ENCODE results near the gene MTMR10. TPM values are rescaled to one million over a fixed set of nuclear protein-coding genes. Genes with fewer than 3 reads are reported as not detected.
A peak's percentile ranks its signal among the peaks of the same experiment; 100 is the strongest.

MTMR10 gene
- total and polyA plus RNA-seq, 2 experiments from 2014 or later = 8.5 to 10.0 TPM

DNA sequence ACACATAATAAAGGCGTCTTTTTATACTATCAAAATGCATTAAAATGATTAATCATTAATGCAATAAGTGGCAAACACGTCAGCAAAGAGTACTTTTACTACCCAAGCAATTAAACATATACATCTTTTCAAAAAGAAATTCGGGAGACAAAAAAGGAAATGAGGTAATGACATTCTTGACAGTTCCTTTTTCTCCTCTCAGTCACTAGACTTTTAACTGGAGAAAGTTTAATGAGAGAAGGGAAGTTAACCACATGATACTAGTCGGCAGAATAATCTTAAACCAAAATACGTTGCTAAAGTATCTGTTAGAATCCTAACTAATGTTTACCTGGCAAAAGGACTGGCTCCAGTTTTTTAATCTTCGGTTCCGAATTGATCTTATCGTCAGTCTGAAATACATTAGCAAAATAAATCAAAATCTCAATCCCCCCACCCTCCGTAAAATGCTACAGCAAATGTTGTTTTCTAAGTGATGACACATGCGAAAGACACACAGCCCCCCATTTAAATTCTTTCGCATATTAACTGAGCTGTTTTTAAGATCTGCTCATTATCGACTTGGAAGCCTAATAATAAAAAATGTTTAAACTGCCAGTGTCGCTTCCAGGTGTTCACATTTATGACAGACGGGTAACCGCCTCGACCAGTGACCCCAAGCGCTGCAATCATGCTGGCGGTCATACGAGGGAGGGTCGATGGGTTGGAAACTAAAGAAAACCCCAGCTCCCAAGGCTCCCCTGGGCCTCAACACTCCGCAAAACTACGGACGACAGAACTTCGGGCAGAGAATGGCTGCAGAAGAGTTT is 778 bp downstream of the MTMR10 start:
- Histone ChIP-seq H3K27me3 (no peaks in the 10 kb centered on the region), H3K4me1 (ENCODE audit: low read depth) (peaks cover 13% of the 10 kb centered on the region), H3K9me3 (ENCODE audit: low read depth) (no peaks in the 10 kb centered on the region), H3K27ac (peak overlapping the region; percentile 98), H3K36me3 (no peaks in the 10 kb centered on the region), H3K4me3 (peak overlapping the region; percentile 96)
- no peak for DNase-seq (ENCODE audit: low read depth in 1 of 2, low spot score in 1 of 2)
- TF ChIP-seq, protein P1, sequence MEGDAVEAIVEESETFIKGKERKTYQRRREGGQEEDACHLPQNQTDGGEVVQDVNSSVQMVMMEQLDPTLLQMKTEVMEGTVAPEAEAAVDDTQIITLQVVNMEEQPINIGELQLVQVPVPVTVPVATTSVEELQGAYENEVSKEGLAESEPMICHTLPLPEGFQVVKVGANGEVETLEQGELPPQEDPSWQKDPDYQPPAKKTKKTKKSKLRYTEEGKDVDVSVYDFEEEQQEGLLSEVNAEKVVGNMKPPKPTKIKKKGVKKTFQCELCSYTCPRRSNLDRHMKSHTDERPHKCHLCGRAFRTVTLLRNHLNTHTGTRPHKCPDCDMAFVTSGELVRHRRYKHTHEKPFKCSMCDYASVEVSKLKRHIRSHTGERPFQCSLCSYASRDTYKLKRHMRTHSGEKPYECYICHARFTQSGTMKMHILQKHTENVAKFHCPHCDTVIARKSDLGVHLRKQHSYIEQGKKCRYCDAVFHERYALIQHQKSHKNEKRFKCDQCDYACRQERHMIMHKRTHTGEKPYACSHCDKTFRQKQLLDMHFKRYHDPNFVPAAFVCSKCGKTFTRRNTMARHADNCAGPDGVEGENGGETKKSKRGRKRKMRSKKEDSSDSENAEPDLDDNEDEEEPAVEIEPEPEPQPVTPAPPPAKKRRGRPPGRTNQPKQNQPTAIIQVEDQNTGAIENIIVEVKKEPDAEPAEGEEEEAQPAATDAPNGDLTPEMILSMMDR (IDR thresholded peaks at IDR 0.05; ENCODE audit: low read depth, low read length) = no peak

DNA sequence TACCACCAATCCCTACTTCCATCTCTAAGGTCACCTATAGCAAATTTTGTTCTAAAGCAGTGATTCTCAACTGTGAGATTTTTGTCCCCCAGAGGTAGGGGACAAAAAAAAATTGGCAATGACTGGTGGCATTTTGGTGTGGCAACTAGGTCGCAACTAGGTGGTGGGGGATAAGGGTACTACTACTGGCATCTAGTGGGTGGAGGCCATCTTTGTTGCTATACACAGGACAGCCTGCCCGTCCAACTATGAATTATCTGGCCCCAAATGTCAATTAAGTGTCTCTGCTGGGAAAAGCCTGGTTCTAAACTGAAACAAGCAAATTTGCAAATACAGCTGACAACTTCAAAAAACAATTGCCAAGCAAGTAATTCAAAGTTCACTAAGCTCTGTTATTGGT is 1.4 kb downstream of the MTMR10 start:
- peak overlapping the region; percentile 96 for H3K4me3 ChIP-seq
- TF ChIP-seq, protein P1 (IDR thresholded peaks at IDR 0.05; ENCODE audit: low read depth, low read length) = no peak
- no peaks in the 10 kb centered on the region for H3K36me3 ChIP-seq
- DNase-seq (ENCODE audit: low read depth in 1 of 2, low spot score in 1 of 2) = no peak
- H3K4me1 ChIP-seq (ENCODE audit: low read depth) = peaks cover 16% of the 10 kb centered on the region
- H3K9me3 ChIP-seq (ENCODE audit: low read depth) = no peaks in the 10 kb centered on the region
- H3K27me3 ChIP-seq = no peaks in the 10 kb centered on the region
- H3K27ac ChIP-seq = peak overlapping the region; percentile 98

DNA sequence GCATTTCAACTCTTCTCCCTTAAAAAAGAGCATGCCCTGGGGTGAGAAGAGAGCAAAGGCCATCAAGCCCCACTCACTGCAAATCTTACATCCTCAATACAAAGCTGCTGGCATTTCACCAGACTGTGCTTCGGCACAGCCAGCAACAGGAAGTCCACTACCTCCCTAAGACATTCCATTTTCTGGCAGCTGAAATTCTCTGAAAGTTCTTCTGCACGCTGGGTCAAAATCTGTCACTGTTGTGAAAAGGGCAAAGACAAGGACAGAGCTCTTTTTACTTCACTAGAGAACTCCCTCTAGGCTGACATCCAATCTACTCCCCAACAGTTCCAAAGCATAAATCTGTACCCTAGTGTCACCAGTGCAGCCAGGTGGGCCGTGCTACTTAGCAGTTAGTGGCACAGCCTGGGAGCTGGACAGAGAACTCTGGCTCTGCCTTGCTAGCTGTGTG is 6.3 kb downstream of the MTMR10 start:
- H3K27ac ChIP-seq = no peak overlapping the region
- H3K4me1 ChIP-seq (ENCODE audit: low read depth) = peaks cover 11% of the 10 kb centered on the region
- DNase-seq (ENCODE audit: low read depth in 1 of 2, low spot score in 1 of 2) = peak in 1 of 2 donors; percentile 63
- H3K4me3 ChIP-seq = no peak overlapping the region
- H3K27me3 ChIP-seq = no peaks in the 10 kb centered on the region
- H3K9me3 ChIP-seq (ENCODE audit: low read depth) = no peaks in the 10 kb centered on the region
- no peaks in the 10 kb centered on the region for H3K36me3 ChIP-seq
- TF ChIP-seq, protein P1 (IDR thresholded peaks at IDR 0.05; ENCODE audit: low read depth, low read length) = no peak

DNA sequence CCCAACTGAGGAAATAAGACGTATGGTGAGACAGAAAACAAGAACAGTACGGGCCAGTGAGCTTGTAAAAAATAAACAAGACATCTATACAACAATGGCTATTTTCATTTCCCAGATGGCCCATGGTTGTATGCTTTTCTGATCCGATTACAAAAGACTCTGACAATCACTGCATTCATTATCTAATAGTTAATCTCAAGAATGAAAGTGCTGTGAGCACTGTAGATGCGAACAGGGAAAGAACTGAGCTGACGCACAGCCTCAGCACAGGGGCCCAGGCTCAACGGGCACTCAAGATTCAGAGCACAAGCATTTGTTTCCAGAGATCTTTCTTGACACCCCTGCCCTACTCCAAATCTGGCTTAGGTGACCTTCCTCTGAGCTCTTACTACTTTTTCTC is 6.9 kb downstream of the MTMR10 start:
- DNase-seq (ENCODE audit: low read depth in 1 of 2, low spot score in 1 of 2) = no peak
- TF ChIP-seq, protein P1 (IDR thresholded peaks at IDR 0.05; ENCODE audit: low read depth, low read length) = no peak
- no peak overlapping the region for H3K4me3 ChIP-seq
- peaks cover 10% of the 10 kb centered on the region for H3K4me1 ChIP-seq (ENCODE audit: low read depth)
- H3K9me3 ChIP-seq (ENCODE audit: low read depth) = no peaks in the 10 kb centered on the region
- H3K27ac ChIP-seq = no peak overlapping the region
- H3K36me3 ChIP-seq = no peaks in the 10 kb centered on the region
- no peaks in the 10 kb centered on the region for H3K27me3 ChIP-seq

DNA sequence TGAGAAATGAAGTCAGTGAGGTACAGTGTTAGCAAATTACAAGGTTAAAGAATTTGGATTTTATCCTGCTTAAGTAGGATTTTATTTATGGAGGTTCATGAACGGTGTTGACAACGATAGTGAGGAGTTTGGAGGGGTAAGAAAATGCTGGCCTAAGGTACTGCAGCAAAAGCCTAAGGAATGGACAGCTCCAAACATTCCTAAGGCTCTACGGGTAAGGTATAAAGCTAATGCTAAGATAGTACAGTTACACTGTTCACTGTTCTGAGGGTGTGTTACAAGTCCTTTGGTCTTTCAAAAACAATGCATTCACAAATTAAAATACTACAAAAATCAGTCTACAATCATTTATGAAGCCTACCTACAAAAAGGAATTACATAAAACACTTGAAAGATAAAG is 7.3 kb downstream of the MTMR10 start:
- peak in 1 of 2 donors; percentile 4 for DNase-seq (ENCODE audit: low read depth in 1 of 2, low spot score in 1 of 2)
- no peaks in the 10 kb centered on the region for H3K36me3 ChIP-seq
- no peak overlapping the region for H3K27ac ChIP-seq
- H3K9me3 ChIP-seq (ENCODE audit: low read depth) = no peaks in the 10 kb centered on the region
- no peaks in the 10 kb centered on the region for H3K27me3 ChIP-seq
- H3K4me1 ChIP-seq (ENCODE audit: low read depth) = peaks cover 10% of the 10 kb centered on the region
- TF ChIP-seq, protein P1 (IDR thresholded peaks at IDR 0.05; ENCODE audit: low read depth, low read length) = no peak
- H3K4me3 ChIP-seq = no peak overlapping the region
